GM19395 (cell line): ENCODE measurements around the gene SMOC1.

Experiments used
- ATAC-seq: cut with Tn5 transposase; IDR thresholded peaks from one replicate; pipeline ENCODE4 v1.9.1; 2021; ENCODE audit warnings: mild to moderate bottlenecking, moderate library complexity; ENCODE audit not compliant: unreplicated experiment

SMOC1 gene

GRCh38 chr14:70032016-70032415 lies 152.8 kb downstream of the SMOC1 start:
- ATAC-seq = no peak

GRCh38 chr14:70032447-70032846 lies 153.2 kb downstream of the SMOC1 start:
- no peak for ATAC-seq

- no peak for ATAC-seq
Observed at GRCh38 chr14:70033116-70033515, 153.9 kb downstream of the SMOC1 start.

- ATAC-seq = no peak
Observed at GRCh38 chr14:70033561-70033960, 154.3 kb downstream of the SMOC1 start.

- no peak for ATAC-seq
Observed at GRCh38 chr14:70034257-70034656, 155.0 kb downstream of the SMOC1 start.

- ATAC-seq = no peak
Observed at GRCh38 chr14:70036665-70037064, 157.4 kb downstream of the SMOC1 start.

GRCh38 chr14:70043001-70043400 lies 163.8 kb downstream of the SMOC1 start:
- no peak for ATAC-seq

GRCh38 chr14:70045310-70045709 lies 166.1 kb downstream of the SMOC1 start:
- no peak for ATAC-seq

GRCh38 chr14:70045844-70046535 lies 166.8 kb downstream of the SMOC1 start:
- no peak for ATAC-seq

- ATAC-seq = no peak
Observed at GRCh38 chr14:70047598-70048312, 168.5 kb downstream of the SMOC1 start.

GRCh38 chr14:70048313-70048654 lies 169.1 kb downstream of the SMOC1 start:
- no peak for ATAC-seq

GRCh38 chr14:70049605-70050004 lies 170.4 kb downstream of the SMOC1 start:
- no peak for ATAC-seq

GRCh38 chr14:70050136-70050535 lies 170.9 kb downstream of the SMOC1 start:
- ATAC-seq = no peak

- ATAC-seq = no peak
Observed at GRCh38 chr14:70052990-70053389, 173.8 kb downstream of the SMOC1 start.

- ATAC-seq = no peak
Observed at GRCh38 chr14:70057519-70058136, 178.4 kb downstream of the SMOC1 start.

- no peak for ATAC-seq
Observed at GRCh38 chr14:70059545-70059944, 180.3 kb downstream of the SMOC1 start.

- no peak for ATAC-seq
Observed at GRCh38 chr14:70061108-70061507, 181.9 kb downstream of the SMOC1 start.

- ATAC-seq = no peak
Observed at GRCh38 chr14:70064136-70064865, 185.1 kb downstream of the SMOC1 start.

- ATAC-seq = no peak
Observed at GRCh38 chr14:70067810-70068209, 188.6 kb downstream of the SMOC1 start.

- ATAC-seq = no peak
Observed at GRCh38 chr14:70069186-70069585, 190.0 kb downstream of the SMOC1 start.

GRCh38 chr14:70073924-70074566 lies 194.8 kb downstream of the SMOC1 start:
- ATAC-seq = no peak
